ENCODE data around the gene PIP5K1C. TPM values are rescaled to one million over a fixed set of nuclear protein-coding genes. Genes with fewer than 3 reads are reported as not detected.
"Not testable (repeated sequence)": the region's sequence is repeated elsewhere in the genome, so short reads cannot be mapped to it uniquely, and the experiment has no call there.

The PIP5K1C gene
- polyA plus RNA-seq, 1 donor, result 22.4 TPM

GRCh38 chr19:3673506-3674439 is 26.5 kb downstream of the PIP5K1C start:
- no peak for DNase-seq

- no peak for DNase-seq
Observed at GRCh38 chr19:3672993-3673392, 27.3 kb downstream of the PIP5K1C start.

DNA sequence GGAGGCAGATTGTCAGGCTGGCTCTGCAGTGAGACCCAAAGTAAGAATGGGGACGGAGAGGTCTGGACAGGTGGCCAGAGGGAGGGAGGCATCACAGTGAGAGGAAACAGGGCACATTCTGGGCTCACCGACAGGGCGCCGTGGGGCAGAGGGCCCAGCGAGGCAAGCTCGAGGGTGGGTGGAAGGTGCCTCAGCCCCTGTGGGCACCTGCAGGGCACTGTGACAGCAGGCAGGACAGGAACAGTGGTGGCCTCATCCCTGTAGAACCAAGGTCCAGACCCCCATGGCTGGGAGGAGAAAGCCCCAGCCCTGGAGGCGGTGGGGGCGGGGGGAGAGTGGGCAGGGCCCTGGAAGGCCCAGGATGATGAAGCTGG is 27.7 kb downstream of the PIP5K1C start:
- no peak for DNase-seq

DNA sequence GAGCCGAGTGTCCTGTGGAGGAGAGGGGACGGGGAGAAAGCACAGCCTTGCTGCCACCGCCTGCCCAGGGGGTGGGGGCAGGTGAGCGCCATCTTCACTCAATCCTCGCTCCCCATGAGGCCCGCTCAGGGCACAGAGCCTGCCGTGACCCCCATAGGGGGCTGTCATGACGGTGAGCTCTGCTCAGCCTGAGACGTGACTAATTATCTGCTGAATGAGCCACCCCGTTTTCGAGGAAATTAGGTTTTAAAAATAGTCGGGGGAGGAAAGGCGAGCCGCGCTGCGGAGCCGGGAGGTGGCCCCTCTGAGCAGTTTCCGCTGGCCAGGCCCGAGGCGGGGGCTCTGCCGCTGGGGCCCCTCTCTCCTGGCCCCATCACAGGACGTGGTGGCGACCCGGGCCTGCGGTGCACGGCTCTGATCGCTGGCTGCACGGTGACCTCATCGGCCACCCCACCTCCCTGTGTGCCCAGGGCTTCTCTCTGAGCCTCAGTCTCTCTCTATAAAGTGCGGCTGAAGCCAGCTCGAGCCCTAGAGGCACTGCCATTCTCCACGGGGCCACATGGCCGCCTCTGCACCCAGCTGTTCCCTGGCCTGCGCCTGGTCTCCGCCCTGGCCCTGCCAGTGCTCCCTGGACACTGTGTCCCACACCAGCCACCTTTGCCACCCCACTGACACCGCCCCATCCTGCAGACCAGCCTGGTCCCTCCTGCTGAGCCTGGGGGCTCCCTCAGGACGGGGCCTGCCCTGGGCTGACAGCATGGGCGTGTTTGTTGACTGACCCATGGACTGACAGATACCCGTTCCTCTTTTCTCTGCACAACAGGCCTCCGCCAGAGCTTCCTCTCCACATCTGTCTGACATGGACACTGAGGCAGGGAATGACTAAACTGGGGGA is 28.3 kb downstream of the PIP5K1C start:
- DNase-seq, result peak; percentile 45

GRCh38 chr19:3670796-3671679 is 29.2 kb downstream of the PIP5K1C start:
- DNase-seq, result peak; percentile 76

DNA sequence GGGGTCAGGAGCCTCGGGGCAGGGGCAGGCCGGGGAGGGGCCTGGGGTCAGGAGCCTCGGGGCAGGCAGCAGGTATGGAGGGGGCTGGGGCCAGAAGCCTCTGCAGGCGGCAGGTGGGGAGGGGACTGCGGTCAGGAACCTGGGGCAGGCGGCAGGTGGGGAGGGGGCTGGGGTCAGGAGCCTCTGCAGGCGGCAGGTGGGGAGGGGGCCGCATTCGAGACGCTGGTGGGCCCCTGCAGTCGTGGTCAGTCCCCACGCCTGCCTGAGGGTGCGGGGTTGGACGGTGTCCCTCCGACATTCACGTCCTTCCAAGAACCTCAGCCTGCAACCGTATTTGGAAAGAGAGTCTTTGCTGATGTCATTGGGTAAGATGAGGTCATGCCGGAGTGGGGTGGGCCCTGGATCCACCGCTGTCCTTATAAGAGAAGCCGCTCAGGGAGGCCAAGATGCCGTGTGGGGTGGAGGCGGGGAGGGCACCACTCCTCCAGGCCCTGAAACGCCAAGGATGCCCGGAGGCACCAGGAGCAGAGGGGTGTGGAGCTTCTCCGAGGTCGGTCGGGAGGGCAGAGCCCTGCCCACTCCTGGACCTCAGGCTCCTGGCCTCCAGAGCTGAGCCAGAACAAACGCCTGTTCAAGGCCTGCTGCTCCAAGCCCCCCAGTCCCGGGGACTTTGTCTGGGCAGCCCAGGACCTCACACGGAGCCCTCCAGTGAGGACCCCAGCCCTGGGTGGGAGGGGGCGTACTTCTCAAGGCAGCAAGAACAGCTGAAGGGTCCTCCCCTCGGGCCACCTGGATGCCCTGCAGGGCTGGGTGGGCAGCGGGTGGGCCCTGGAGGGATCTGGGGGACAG is 30.1 kb downstream of the PIP5K1C start:
- DNase-seq, result peak; percentile 83

GRCh38 chr19:3669082-3669946 is 31.0 kb downstream of the PIP5K1C start:
- no peak for DNase-seq

DNA sequence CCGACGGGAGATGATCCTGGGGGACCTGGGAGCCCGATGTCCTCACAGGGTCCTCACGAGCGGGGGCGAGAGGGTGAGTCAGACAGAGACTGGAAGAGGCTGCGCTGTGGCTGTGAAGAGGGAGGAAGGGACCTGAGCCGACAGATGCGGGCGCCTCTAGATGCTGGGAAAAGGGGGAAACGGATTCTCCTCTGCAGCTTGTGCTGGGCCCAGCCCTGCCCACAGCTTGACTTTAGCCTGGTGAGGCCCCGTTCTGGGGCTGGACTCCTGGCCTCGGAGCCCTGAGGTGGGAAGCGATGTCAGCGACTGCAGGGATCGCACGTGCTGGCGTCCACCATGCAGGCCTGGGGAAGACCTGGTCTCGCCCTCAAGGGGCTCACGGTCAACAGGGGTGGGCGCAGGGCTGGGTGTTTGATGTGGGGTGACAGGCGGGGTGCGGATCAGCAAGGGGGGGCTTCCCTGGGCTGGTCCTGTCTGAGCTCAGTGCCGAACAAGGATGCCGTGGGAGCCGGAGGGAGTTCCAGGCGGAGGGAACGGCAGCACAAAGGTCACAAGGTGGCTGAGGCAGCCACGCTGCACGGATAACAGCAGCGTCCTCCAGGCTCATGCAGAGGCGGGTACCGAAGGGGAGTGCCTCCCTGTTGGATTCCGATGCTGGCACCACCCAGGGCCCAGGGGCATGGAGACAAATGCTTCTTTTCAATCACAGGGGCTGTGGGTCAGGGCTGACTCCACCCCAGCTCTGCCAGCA is 31.8 kb downstream of the PIP5K1C start:
- DNase-seq, result no peak

DNA sequence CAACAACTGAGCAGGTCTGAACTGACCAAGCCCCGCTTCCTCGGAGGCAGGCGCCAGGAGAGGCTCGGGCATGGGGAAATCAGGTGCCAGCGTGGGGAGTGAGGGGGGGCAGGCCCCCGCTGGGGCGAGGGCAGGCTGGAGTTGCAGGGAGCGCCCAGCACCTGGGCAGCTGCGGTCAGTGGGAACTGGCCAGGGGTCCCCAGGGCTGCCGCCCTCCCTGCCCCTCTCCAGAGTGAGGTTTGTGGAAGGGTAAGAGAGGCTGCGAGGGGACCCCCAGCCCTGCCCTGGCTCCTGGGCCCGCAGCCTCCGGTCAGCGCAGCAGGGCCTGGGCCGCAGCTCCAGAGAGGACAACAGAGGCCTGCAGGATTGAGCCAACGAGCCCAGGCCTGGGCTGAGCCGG is 32.5 kb downstream of the PIP5K1C start:
- no peak for DNase-seq

- DNase-seq, result no peak
Observed at GRCh38 chr19:3667037-3667638, 33.1 kb downstream of the PIP5K1C start.

- not testable (repeated sequence) for DNase-seq
Observed at GRCh38 chr19:3666545-3666856, 33.8 kb downstream of the PIP5K1C start.

- peak; percentile 49 for DNase-seq
Observed at GRCh38 chr19:3665681-3666544, 34.4 kb downstream of the PIP5K1C start.

GRCh38 chr19:3664879-3665642 is 35.2 kb downstream of the PIP5K1C start:
- no peak for DNase-seq

- no peak for DNase-seq
Observed at GRCh38 chr19:3663838-3664237, 36.4 kb downstream of the PIP5K1C start.

DNA sequence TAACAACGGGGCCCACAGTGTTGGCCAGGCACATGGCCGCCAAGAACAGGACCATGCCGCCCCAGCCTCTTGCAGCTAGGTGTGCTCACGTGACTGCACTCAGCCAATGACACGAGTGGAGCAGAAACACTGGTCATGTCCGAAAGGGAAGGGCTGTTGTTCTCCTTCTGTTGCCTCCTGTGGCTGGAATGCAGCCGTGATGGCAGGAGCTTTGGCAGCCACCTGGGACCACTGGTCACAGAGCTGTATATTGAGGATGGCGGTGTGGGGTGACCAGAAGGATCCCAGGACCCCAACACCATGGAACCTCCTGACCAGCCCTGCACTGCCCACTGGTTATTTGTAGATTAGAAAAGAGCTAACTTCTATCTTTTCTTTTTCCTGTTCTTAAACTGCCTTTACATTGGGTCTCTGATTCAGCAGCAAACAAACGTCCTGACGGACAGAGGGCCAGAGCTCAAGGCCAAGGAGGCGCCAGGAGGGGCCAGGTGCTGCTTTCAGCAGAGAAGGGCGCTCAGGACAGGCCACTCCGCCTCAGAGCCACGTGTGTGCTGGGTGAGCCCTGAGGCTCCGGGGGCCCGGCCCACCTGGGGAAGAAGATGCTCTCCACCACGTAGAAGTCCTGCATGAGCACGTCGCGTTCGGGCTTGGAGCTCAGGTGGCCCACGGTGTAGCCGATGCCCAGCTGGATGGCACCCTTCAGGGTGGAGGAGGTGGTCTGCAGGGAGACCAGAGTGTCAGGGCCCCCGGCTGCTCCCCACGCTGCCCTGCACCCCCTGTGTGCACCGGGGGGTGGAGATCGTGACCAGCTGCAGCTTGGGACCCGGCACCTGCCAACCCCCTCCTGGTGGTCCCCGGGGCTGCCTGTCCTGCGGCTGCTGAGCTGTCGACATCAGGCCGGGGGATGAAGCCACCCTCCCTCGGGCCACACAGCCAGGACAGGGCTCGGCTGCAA is 38.7 kb downstream of the PIP5K1C start:
- no peak for DNase-seq

- DNase-seq, result no peak
Observed at GRCh38 chr19:3660493-3661219, 39.6 kb downstream of the PIP5K1C start.
